HG02623 (cell line): ENCODE measurements around the gene HS1BP3.
A peak's percentile ranks its signal among the peaks of the same experiment; 100 is the strongest.

Experiments
- ATAC-seq: cut with Tn5 transposase; IDR thresholded peaks from one replicate; pipeline ENCODE4 v1.9.1; 2021; ENCODE audit warnings: moderate library complexity; ENCODE audit not compliant: unreplicated experiment

HS1BP3 gene

DNA sequence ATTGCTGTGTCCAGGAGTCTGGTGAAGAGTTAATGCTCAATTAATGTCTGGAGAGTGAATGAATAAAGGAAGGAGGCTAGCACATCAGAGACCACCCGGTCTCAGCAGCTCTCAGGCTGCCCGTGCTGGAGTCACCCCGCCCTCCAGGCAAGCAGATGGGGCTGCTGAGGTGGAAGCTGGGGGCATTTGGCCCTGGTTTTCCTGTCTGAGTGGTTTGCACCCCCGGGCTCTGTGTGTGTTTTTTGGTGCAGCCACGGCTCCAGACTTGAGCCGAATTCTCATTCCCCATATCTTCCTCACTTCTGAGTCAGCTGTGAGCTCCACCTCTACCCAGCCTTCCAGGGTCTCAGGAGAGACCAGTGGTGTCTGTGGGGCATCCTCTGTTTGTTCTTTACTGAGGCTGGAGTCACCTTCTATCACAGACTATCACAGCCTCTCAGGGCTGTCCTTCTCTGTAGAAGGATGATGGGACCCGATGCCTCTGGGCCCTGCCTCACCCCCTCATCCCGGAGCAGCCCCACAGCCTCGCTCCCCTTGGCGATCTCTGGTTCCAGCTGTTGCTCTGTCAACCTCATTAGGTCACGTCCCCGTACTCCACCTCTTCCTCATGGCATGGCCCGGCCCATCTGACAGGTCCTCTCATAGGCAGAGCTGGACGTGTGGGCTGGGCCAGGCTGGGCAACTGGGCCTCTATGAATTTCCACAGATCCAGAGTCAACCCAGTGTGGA, 60.8 kb downstream of the HS1BP3 start:
- ATAC-seq, result no peak

DNA sequence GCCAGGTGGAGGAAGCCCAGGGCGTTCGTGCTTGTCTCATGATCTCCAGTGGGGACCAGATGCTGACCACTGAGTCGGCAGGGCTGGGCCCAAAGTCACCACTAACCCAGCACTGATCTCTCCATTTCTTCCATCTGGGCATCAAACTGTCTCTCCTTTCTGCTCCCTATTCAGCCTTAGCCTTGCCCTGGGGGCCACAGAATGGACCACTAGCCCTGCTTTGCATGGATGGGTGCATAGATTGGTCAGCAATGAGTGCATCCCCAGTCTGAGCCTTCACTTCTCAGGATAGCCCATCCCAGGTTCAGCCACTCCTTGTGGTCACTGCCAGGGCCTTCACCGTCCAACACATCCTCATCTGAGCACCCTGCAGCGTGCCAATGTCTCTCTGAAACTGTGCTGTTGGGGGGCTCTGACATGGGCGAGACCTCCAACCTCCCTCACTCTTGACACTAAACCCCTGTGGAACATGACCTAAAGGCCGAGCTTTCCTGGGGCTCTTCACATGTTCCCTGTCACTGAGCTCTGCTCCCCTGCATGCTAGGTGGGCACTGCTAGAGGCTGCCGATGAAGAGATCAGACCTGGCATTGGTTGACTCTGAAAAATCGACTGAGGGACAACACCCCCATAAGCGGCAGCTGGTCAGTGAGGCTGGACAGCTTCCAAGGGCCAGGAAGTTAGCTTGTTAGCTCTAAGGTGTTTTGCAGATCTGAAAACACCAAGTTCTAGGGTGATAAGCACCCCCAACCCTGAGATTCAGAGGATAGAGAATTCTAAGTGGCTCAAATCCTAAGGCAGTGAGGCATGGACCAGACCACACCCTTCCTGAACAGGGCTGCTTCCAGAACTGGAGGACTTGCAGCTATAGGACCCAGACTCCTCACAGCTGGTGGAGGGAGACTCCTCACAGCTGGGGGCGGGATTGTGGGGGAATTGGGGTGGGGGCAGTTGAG, 61.7 kb downstream of the HS1BP3 start:
- ATAC-seq, result no peak

DNA sequence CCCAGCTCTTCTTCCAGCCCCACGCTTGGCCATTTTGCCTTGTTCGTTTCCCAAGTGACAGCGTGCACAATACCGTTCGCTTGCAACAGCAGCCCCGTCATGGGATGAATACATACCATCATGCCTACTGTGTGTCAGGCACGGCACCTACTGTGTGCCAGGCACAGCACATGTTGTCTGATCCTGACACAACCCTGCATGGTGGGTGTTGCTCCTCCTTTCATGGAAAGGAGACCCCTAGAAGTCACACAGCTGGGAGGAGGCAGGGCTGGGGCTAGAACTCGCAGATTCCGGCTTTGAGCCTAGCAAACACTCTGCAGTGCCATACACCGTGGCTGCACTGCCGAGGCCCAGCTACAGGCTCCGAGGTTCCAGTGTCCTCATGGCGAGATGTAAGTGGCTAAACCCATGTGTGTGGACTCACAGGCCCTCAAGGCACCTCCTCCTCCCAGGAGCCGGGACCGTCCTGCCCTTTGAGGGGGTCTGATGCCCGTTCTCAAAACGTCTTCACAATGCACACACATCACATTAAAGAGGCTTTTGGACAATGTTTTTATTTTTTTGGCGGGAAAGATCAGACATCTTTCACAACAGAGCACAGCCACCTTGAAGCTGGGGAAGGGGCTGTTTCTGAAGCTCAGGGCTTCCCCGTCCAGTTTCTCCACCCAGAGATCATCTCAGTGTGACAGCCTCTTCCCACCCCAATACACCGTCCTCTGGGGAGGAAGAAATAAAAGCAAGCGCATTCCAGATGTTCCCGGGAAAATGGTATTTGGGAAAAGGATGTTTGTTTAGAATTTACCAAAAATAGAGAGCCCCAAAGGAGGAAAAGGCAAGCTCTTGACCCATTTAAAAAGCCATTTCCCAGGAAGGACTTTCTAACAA, 64.9 kb downstream of the HS1BP3 start:
- ATAC-seq, result no peak

DNA sequence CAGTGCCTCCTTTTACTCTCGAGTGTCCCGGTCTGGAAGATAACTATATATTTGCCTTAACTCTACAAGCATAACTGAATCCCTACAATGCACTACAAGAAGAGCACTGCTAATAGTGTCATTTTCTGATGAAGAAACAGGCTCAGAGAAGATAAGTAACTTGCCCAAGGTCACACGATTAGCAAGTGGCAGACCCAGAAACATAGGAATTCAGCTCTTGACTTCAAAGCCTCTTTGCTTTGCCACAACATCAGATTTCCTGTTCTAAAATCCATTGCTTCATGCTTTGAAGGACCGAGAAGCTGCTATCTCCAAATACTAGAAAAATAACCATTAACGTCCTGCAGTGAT, 65.6 kb downstream of the HS1BP3 start:
- ATAC-seq, result no peak

DNA sequence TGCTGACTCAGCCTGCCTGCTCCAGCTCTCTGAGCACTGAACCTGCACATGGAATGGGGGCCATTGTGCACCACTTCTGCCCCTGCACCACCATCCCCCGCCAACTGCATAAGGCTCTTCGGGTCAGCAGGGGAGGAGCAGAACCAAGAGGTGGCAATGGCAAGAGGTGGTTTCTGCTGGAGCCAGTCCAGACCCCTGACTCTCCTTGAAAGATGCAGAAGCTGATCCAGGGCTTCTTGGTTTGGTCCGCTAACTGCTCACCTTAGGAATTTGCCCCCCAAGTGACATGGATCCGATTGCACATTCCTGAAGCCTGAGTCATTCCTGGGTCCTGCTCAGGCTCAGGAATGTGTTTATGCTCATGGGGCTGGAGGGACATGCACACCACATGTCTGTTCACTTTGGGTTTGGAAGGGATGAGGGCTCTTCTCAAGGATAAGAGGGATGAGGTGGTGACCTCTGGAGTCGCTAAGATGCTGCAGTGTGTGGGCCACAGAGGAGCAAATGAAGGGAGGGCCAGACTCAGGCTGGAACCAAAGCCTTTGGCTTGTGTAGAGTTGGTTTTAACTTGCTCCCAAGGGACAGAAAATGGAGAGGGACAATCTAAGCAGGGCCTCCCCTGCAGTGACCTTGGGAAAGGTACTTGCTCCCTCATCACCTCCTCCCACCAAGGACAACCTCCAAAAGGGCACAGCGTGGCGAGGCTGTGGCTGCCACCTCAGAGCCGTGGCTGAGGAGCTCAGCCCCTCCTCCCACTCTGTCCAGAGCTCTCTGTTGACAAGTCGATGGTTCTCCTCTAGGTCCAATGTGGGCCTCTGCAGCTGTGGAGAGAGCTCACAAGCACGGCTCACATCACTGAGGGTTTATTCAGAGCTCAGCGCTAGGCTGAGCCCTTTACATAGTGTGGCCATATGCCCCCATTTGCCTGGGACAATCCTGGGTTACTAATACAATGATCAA, 66.2 kb downstream of the HS1BP3 start:
- ATAC-seq, result no peak

DNA sequence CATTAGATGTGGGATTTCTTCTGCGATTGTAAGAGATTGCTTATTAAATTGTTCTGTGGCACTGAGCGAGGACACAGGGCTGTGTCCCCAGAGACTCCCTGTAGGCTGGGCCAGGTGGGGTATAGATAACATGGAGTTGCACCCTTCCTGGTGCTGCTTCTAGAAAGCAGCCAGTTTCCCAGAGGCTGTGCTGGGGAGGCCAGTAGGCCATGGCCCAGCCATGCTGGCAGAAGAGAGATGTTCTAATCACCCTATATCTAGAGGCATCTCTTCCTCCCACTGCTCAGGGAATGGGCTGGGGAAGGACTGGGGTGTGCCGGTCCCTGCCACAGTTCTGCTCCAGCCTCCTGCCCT, 66.9 kb downstream of the HS1BP3 start:
- no peak for ATAC-seq

DNA sequence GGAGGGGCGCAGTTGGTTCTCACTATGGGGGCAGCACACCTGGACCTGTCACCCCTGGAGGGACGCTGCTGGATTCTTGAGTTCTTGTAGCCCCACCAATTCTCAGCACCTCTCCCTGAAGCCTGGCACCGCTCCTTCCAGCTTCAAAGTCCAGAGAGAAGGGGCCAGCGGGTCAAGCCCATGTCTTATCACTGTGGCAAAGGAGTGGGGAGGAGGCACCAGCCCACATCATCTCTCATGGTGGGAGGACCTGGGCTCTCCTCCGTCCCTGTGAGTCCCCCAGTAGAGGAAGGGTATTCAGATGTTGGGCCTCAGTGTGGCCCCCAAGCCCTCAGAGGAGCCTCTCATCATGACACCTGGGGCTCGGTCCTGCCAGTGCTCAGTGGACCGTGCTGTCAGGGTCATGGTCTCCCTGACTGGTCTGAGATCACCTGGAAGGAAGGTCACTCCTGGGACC, 67.4 kb downstream of the HS1BP3 start:
- ATAC-seq, result no peak

DNA sequence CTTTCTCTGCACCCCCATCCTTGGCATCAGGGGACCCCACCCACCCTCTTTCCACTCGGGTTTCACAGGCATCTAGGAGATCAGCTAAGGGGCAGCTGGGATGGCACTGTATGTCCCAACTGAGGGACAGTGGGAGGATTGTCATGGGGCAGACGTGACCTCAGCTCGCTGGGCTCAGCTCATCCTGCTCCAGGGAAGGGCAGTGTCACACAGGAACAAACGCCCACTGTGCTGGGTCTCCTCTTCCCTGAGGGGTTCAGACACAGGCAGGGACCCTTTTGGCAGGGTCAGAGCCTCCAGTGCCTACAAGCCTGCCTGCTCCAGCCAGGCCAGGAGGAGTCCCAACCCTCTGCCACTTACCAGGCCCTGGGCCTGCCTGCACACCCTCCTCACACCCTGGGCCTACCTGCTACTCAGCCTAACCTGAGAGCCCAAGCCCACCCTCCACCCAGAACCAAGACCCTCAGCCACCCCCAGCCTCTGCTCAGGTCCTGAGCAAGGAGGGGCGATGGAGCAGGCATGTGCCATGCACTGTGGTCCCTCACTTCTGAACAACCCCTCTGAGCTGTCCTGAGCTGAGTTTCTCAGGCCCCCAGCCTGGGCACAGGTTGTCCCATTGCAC, 68.2 kb downstream of the HS1BP3 start:
- no peak for ATAC-seq

DNA sequence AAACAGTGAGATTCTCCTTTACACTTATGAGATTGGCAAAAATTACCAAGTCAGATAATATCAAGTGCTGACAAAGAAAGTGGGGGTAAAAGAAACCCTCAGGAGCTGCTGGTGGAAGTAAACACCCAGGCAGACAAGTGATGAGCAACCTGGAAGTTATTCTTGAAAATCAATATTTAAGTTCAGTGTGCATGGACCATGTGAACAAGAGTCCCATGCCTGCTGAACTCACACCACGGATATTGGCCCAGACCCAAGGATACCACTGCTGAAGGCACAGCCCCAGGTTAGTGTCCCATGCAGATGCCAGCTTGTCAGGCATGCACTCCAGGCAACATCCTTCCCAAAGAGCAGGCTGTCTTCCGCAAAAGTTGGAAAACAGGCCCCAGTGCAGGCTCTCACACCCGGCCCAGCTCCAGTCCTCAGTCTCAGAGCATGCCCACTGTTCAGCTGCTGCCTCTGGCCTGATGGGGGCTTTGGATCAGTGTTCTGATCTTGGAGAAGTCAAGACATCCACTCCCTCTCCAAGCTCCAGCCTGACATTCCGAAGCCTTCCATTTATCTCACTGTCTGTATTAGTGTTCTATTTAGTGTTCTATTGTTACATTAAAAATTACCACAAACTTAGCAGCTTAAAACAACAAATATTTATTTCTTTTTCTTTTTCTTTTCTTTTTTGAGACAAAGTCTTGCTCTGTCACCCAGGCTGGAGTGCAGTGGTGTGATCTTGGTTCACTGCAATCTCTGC, 70.0 kb downstream of the HS1BP3 start:
- no peak for ATAC-seq

DNA sequence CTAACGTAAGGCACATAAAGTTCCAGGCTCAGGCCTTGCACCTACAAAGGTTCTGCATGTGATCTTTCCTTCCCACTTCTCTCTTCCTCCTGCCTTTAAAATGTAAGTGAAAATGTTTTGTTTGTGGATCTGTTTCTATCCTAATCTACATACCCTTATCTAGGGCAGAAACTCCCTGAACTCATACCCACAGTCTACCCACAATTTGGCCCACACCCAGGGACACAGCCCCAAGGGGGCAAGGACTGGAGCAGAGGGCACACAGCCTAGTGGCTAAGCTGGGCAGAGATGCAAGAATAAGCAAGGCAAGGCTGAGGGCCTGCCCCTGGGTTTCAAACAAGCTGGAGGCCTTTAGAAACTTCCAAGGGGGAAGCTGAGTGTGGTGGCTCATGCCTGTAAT, 71.0 kb downstream of the HS1BP3 start:
- ATAC-seq, result no peak

DNA sequence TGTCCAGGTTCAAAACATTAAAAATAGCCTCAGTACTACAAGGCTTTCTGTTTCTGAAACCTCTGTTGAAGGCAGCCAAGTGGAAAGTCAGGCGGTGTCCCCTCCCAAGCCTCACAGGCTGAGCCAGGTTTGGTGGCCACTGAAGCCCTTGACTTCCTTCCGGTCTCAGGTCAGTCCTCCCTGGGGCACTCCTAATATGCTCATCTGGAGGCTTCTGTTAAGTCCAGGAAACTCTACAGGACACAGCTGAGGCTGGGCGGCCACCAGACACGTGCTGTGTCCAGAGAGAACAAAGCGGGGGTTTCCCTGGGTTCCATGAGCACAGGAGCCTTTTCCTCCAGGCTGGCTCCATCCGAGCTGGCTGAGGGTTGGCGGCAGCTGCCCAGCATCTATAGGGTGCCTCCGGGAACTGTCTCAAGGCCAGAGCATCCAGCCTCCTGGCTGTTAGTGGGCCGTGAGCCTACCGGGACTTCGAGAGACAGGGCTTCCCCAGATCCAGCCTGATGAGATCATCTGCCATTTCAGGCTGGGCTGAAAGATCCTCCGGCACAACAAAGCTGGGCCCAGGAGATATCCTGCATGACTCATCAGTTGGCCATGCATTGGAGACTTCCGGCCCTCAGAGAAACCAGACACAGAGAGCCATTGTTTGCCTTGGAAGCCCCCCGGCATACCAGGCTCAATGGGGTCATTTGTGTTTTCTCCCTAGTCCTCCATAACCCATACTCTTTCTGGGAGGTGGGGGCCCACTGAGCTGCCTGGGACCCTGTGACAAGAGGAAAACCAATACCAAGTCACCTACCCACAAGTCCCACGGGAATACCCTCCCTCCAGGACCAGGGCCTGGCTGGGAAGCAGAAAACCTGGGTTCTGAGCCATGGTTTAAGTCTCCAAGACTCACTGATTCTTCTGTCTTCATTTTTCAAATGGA, 71.7 kb downstream of the HS1BP3 start:
- peak; percentile 41 for ATAC-seq

DNA sequence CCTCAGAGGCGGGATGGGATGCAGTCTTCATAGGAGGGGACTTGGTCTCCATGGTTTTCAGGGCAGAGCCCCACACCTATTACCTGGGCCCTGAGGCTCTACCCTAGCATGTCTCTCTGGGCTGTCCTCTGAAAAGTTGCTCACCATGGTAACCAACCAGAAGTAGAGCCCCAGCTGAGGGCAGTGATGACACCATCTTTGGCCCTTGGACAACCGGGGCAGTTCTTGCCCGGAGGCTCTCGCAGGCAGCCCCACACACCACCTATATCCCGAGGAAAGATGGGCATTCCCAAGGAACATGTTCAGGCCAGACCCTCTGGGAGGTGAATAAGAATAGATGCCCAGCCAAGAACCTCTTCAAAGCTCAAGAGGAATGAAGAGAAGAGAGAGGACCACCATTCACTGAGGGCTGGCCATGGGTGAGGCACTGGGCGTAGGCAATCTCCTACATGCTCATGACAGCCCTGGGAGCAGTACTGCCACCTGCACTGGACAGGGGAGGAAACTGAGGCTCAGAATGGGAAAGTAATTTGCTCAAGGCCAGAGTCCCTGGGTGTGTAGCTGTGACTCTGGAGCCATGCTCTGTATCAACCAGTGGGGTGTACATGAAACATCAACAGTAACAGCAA, 72.5 kb downstream of the HS1BP3 start:
- ATAC-seq, result no peak

DNA sequence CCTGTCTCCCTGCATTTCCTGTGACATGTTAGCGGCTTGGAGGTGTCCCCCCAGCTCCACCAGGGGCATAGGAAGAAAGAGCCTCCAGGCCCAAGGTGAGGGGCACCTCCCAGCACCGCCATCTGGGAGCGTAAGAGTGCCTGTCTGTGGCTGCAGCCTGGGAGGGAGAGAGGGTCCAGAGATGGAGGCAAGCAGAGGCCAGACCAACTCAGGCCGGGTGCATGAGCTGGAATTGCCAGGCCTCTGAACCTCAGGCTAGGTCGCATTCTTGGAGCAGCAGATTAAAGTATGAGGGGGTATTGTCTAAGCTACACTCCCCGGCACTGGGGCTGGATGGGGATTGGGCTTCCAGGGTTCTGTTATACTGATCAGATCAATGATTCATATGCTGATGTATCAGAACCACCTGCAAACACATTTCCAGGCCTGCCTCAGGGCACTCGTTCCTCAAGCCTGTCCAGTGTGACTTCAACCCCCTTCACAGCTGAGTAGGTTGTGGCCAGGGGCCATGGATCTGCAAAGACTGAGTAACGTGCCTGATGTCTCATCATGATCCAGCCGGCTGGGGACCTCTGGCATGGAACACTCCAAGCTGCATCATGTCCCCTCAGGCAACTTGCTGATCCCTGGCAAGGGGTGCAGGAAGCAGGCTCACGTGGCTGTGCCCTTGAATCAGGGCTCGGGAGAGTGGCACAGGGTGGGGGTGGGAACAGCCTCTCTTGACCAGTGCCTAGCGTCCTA, 73.2 kb downstream of the HS1BP3 start:
- ATAC-seq, result no peak

DNA sequence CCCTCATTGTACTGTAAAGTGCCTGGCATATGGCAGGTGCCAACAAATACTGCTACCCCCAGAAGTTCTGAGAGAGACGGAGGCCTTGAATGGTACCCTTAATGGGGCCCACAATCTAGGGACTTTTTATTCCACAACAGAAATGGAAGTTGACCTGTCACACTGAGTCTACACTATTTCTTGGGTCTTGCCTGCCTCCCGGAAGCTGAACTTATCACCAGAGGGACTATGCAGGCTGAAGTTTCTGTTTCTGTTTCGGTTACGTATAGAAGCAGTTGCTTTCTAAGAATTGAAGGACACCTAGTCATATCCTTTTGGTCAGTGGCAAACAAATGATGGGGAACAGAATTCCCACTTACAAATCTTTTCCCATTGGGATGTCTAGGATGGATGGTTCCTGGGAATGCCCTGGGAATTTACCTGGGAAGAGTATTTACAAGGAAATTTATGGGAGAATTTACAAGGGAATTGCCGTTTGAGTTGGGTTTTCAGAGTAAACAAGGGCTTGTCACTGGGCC, 74.2 kb downstream of the HS1BP3 start:
- ATAC-seq, result peak; percentile 86

DNA sequence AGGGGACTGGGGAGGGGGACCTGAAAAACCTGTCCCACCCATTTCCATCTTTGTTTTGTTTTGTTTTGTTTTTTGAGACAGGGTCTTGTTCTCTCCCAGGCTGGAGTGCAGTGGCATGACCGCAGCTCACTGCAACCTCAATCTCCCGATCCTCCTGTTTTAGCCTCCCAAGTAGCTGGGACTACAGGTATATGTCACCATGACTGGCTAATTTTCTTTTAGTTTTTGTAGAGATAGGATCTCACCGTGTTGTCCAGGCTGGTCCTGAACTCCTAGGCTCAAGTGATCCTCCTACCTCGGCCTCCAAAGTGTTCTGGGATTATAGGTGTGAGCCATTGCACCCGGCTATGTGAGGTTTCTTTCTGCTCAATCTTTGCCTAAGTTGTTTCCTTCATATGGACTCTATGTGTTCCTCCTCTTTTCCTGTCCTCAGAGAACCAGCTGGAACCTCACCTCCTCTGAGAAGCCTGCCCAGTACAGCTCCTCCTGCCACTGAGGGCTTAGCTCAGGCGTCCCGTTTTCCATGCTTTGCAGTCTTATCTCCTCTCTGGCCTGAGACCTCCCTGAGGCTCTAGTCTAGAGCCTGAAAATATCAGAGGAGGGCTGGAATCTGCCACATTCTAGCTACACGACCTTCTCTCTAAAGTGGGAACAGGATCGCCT, 74.8 kb downstream of the HS1BP3 start:
- no peak for ATAC-seq

DNA sequence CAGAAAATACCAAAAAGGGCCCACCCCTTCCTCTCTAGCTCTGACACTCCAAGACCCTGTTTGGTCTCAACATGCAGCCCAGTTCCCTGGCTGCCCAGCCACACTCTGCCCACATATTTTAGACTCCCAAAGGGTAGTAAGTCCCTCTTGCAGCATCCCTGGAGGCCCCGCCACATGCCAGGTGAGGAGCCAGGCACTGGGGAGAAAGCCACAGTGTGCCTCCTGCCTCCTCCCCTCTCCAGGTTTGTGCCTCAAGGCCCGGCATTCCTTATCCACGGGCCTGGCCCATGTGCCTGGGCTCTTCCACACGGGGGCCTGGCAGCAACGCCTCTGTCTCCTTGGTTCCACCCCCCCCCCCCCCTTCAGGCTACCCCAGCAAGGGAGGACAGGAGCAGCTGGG, 75.5 kb downstream of the HS1BP3 start:
- no peak for ATAC-seq
